Measurements from ENCODE around the gene PSMD3.

Gene PSMD3

GRCh38 chr17:39960524-39961041 lies 20.0 kb upstream of the PSMD3 start:
- DNase-seq (ENCODE audit: low read depth), result no peak

- DNase-seq (ENCODE audit: low read depth), result no peak
Measured at GRCh38 chr17:39962642-39963220, 17.9 kb upstream of the PSMD3 start, which contains the start of gene GSDMA. GSDMA (plus strand) TSS chr17:39963004; CDS start chr17:39965688, 2,684 bp downstream.

GRCh38 chr17:39963829-39964228 lies 16.8 kb upstream of the PSMD3 start:
- no peak for DNase-seq (ENCODE audit: low read depth)

- no peak for DNase-seq (ENCODE audit: low read depth)
Measured at GRCh38 chr17:39965017-39965699, 15.4 kb upstream of the PSMD3 start.

GRCh38 chr17:39966771-39967170 lies 13.8 kb upstream of the PSMD3 start:
- DNase-seq (ENCODE audit: low read depth), result no peak

- no peak for DNase-seq (ENCODE audit: low read depth)
Measured at GRCh38 chr17:39968761-39969160, 11.8 kb upstream of the PSMD3 start.

GRCh38 chr17:39969375-39969774 lies 11.2 kb upstream of the PSMD3 start:
- no peak for DNase-seq (ENCODE audit: low read depth)

- DNase-seq (ENCODE audit: low read depth), result no peak
Measured at GRCh38 chr17:39970157-39970692, 10.4 kb upstream of the PSMD3 start.

GRCh38 chr17:39971076-39971603 lies 9.5 kb upstream of the PSMD3 start:
- no peak for DNase-seq (ENCODE audit: low read depth)

- DNase-seq (ENCODE audit: low read depth), result no peak
Measured at GRCh38 chr17:39972271-39972670, 8.3 kb upstream of the PSMD3 start.

GRCh38 chr17:39973496-39973895 lies 7.1 kb upstream of the PSMD3 start:
- no peak for DNase-seq (ENCODE audit: low read depth)

GRCh38 chr17:39974433-39974832 lies 6.2 kb upstream of the PSMD3 start:
- DNase-seq (ENCODE audit: low read depth), result no peak

GRCh38 chr17:39975801-39976200 lies 4.8 kb upstream of the PSMD3 start:
- DNase-seq (ENCODE audit: low read depth), result no peak

GRCh38 chr17:39979016-39979670 lies 1.5 kb upstream of the PSMD3 start:
- no peak for DNase-seq (ENCODE audit: low read depth)

- DNase-seq (ENCODE audit: low read depth), result no peak
Measured at GRCh38 chr17:39979893-39980350, 685 bp upstream of the PSMD3 start.

- DNase-seq (ENCODE audit: low read depth), result no peak
Measured at GRCh38 chr17:39981207-39981741, 667 bp downstream of the PSMD3 start.

GRCh38 chr17:39981766-39982375 lies 1.3 kb downstream of the PSMD3 start:
- DNase-seq (ENCODE audit: low read depth), result no peak

- no peak for DNase-seq (ENCODE audit: low read depth)
Measured at GRCh38 chr17:39988206-39988810, 7.7 kb downstream of the PSMD3 start.

- no peak for DNase-seq (ENCODE audit: low read depth)
Measured at GRCh38 chr17:39994448-39994847, 13.8 kb downstream of the PSMD3 start.

- no peak for DNase-seq (ENCODE audit: low read depth)
Measured at GRCh38 chr17:39995438-39995837, 14.8 kb downstream of the PSMD3 start.

- DNase-seq (ENCODE audit: low read depth), result no peak
Measured at GRCh38 chr17:39996162-39996561, 15.6 kb downstream of the PSMD3 start.

Data from fibroblast of the conjunctiva (primary cell).